Dermis lymphatic vessel endothelial cell (primary cell): Measurements from ENCODE around the gene HSD17B10. TPM values are rescaled to one million over a fixed set of nuclear protein-coding genes. Genes with fewer than 3 reads are reported as not detected.

Experiments
- total RNA-seq: library from RNA; depleted of rRNA; stranded (reverse); fragments of >200 nt; gene quantifications from 2 replicates; pipeline ENCODE4 v1.2.1, GENCODE V29; 2014

HSD17B10 gene
- total RNA-seq, result 76.6 and 81.2 TPM in 2 replicates

GRCh38 chrX:53433651-53434639, at the start of gene HSD17B10:
TSS of gene HSD17B10 (minus strand) at chrX:53434370. CDS start at chrX:53434345, 25 bp downstream.

GRCh38 chrX:53422861-53423306, 11.3 kb downstream of the HSD17B10 start, which contains the start of gene RIBC1:
TSS of gene RIBC1 (plus strand) at chrX:53422873. CDS start at chrX:53426277, 3,404 bp downstream.

GRCh38 chrX:53422086-53422860, 11.9 kb downstream of the HSD17B10 start, which contains the start of gene SMC1A:
TSS of gene SMC1A (minus strand) at chrX:53422654. CDS start at chrX:53422600, 54 bp downstream.

Other genes with a start within 250 kb of the HSD17B10 start
- 56.0 and 125 TPM in 2 replicates for gene KDM5C, start 209.2 kb downstream of the HSD17B10 start, total RNA-seq
- 0.22 and 0.34 TPM in 2 replicates for gene IQSEC2, start 152.8 kb downstream of the HSD17B10 start, total RNA-seq
- gene SMC1A, start 11.7 kb downstream of the HSD17B10 start, total RNA-seq, result 10.5 and 14.7 TPM in 2 replicates
- 0.11 and 0.17 TPM in 2 replicates for gene RIBC1, start 11.5 kb downstream of the HSD17B10 start, total RNA-seq